AG10803 (cell line): ENCODE data around the gene OR4K1.

ENCODE experiments used
- DNase-seq: peaks from one replicate; pipeline ENCODE4 v3.0.0; 2010; ENCODE audit warnings: low read depth
- H3K4me3 ChIP-seq: 2 replicates; pipeline ENCODE4 v1.5.1; 2011; ENCODE audit warnings: mild to moderate bottlenecking, low read length, control low read depth
- TF ChIP-seq, protein P1 (sequence below): conservative IDR thresholded peaks from 2 replicates; pipeline ENCODE4 v1.5.1; 2011; ENCODE audit warnings: mild to moderate bottlenecking, low read length, control low read depth, inconsistent platforms

OR4K1 gene

DNA sequence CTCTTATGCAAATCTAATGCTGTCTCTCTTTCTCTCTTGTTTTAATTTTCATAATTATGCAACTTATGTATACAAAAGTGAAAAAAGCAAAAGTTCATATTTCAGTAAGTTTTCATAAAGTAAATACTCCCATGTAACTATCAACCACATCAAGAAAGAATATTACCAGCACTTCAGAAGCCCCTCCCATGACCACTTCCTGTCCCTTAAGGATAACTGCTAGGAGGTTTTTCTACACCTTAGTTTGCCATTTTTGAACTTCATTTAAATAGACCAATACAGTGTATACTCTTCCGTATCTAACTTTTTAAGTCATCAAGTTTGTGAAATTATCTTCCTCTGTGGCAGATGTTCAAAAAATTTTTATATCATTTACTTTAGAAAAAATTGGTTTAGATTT, 44.1 kb downstream of the OR4K1 start:
- no peak overlapping the region for H3K4me3 ChIP-seq
- DNase-seq = no peak
- TF ChIP-seq, protein P1, sequence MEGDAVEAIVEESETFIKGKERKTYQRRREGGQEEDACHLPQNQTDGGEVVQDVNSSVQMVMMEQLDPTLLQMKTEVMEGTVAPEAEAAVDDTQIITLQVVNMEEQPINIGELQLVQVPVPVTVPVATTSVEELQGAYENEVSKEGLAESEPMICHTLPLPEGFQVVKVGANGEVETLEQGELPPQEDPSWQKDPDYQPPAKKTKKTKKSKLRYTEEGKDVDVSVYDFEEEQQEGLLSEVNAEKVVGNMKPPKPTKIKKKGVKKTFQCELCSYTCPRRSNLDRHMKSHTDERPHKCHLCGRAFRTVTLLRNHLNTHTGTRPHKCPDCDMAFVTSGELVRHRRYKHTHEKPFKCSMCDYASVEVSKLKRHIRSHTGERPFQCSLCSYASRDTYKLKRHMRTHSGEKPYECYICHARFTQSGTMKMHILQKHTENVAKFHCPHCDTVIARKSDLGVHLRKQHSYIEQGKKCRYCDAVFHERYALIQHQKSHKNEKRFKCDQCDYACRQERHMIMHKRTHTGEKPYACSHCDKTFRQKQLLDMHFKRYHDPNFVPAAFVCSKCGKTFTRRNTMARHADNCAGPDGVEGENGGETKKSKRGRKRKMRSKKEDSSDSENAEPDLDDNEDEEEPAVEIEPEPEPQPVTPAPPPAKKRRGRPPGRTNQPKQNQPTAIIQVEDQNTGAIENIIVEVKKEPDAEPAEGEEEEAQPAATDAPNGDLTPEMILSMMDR = no peak

DNA sequence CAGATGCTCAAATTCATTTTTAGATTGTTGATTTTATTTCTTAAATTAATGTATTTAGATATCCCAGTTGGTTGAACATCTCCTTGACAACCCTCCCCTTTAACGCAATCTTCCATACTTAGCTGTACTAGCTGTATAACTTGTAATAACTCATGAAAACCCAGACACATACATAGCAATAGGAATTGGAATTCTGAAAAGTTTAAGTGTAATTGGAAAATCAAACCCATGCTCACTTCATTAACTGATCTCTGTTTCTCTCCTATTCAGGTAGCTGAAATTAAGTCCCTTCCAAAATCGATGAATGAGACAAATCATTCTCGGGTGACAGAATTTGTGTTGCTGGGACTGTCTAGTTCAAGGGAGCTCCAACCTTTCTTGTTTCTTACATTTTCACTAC, 44.6 kb downstream of the OR4K1 start, which contains the start of gene OR4K15:
Gene OR4K15, plus strand, starts transcription at position 301 of the 400 bp plus-strand sequence. Its CDS starts 0 bp downstream, at position 301.
- DNase-seq = no peak
- TF ChIP-seq, protein P1 = no peak
- no peak within 1 kb of the TSS for H3K4me3 ChIP-seq
